A549 (cell line): ENCODE measurements around the gene RBMS3.

Experiments
- MAX ChIP-seq: IDR thresholded peaks from 2 replicates; pipeline ENCODE4 v1.6.1; 2012
- POLR2A ChIP-seq: IDR thresholded peaks from 2 replicates; pipeline ENCODE4 v1.6.1; 2012; ENCODE audit warnings: mild to moderate bottlenecking, low read length
- RAD21 ChIP-seq, 2 experiments: fragments of >200 bp in 1 of 2; sonication (Bioruptor Twin) in 1 of 2; formaldehyde crosslinking in 1 of 2; IDR thresholded peaks in 1 of 2; conservative IDR thresholded peaks in 1 of 2; 2 replicates in 1 of 2; 3 replicates in 1 of 2; pipeline ENCODE4 v1.6.1; 2012 to 2018; ENCODE audit warnings: inconsistent platforms in 1 of 2

- TF ChIP-seq RAD21 (conservative IDR thresholded peaks at IDR 0.05 in 1 of 2, IDR thresholded peaks at IDR 0.05 in 1 of 2) (no peak), POLR2A (no peak), MAX (no peak)
These were observed 402.4 kb downstream of the RBMS3 start for GRCh38 chr3:29683018-29683993.
